Measurements from ENCODE around the gene ARMC7.

GRCh38 chr17:75146592-75146991 is 36.8 kb downstream of the ARMC7 start:
- no peak for TF ChIP-seq CTCF (IDR thresholded peaks at IDR 0.05; ENCODE audit: low read depth, low read length, poor library complexity, severe bottlenecking)
- TF ChIP-seq EZH2phosphoT487 (IDR thresholded peaks at IDR 0.05; ENCODE audit: borderline replicate concordance, low read length), result no peak
